ENCODE results near the gene NACC1. TPM values are rescaled to one million over a fixed set of nuclear protein-coding genes. Genes with fewer than 3 reads are reported as not detected.
"Not testable (repeated sequence)": the region's sequence is repeated elsewhere in the genome, so short reads cannot be mapped to it uniquely, and the experiment has no call there.

NACC1 gene
- total RNA-seq, 1 donor from 2014 or later = 63.0 TPM

GRCh38 chr19:13181747-13182388 lies 63.8 kb downstream of the NACC1 start:
- no peaks in the 10 kb centered on the region for H3K9me3 Mint-ChIP-seq
- H3K4me3 Mint-ChIP-seq = no peak overlapping the region
- TF ChIP-seq CTCF (IDR thresholded peaks at IDR 0.05; ENCODE audit: unreplicated experiment) = no peak
- DNase-seq (ENCODE audit: low spot score in 2 of 2, unreplicated experiment in 2 of 2) = peak; percentile 43 to 58
- no peaks in the 10 kb centered on the region for H3K27me3 Mint-ChIP-seq (ENCODE audit: low read depth)
- H3K4me1 Mint-ChIP-seq = peaks cover 18% of the 10 kb centered on the region
- peak overlapping the region; percentile 85 for H3K27ac Mint-ChIP-seq
- no peaks in the 10 kb centered on the region for H3K36me3 Mint-ChIP-seq

- not testable (repeated sequence) for H3K9me3 Mint-ChIP-seq; H3K27ac Mint-ChIP-seq; H3K4me3 Mint-ChIP-seq; H3K27me3 Mint-ChIP-seq (ENCODE audit: low read depth); H3K36me3 Mint-ChIP-seq; DNase-seq (ENCODE audit: low spot score in 2 of 2, unreplicated experiment in 2 of 2)
- peaks cover 14% of the 10 kb centered on the region for H3K4me1 Mint-ChIP-seq
Measured at GRCh38 chr19:13184926-13185325, 66.9 kb downstream of the NACC1 start.

- DNase-seq (ENCODE audit: low spot score in 2 of 2, unreplicated experiment in 2 of 2); H3K4me3 Mint-ChIP-seq; H3K4me1 Mint-ChIP-seq; H3K27me3 Mint-ChIP-seq (ENCODE audit: low read depth); H3K36me3 Mint-ChIP-seq; H3K9me3 Mint-ChIP-seq: not testable (repeated sequence)
- H3K27ac Mint-ChIP-seq = peak overlapping the region; percentile 71
Measured at GRCh38 chr19:13185763-13186657, 67.9 kb downstream of the NACC1 start.

- H3K27ac Mint-ChIP-seq; H3K9me3 Mint-ChIP-seq; H3K4me3 Mint-ChIP-seq; H3K27me3 Mint-ChIP-seq (ENCODE audit: low read depth); DNase-seq (ENCODE audit: low spot score in 2 of 2, unreplicated experiment in 2 of 2); H3K4me1 Mint-ChIP-seq; H3K36me3 Mint-ChIP-seq: not testable (repeated sequence)
Measured at GRCh38 chr19:13186688-13187087, 68.6 kb downstream of the NACC1 start.

GRCh38 chr19:13187419-13187818 lies 69.4 kb downstream of the NACC1 start:
- no peak overlapping the region for H3K27ac Mint-ChIP-seq
- no peaks in the 10 kb centered on the region for H3K9me3 Mint-ChIP-seq
- no peak for DNase-seq (ENCODE audit: low spot score in 2 of 2, unreplicated experiment in 2 of 2)
- H3K27me3 Mint-ChIP-seq (ENCODE audit: low read depth) = no peaks in the 10 kb centered on the region
- no peaks in the 10 kb centered on the region for H3K36me3 Mint-ChIP-seq
- H3K4me1 Mint-ChIP-seq = no peaks in the 10 kb centered on the region
- no peak overlapping the region for H3K4me3 Mint-ChIP-seq
- TF ChIP-seq CTCF (IDR thresholded peaks at IDR 0.05; ENCODE audit: unreplicated experiment) = no peak

GRCh38 chr19:13189600-13189999 lies 71.5 kb downstream of the NACC1 start:
- H3K36me3 Mint-ChIP-seq = no peaks in the 10 kb centered on the region
- no peak for TF ChIP-seq CTCF (IDR thresholded peaks at IDR 0.05; ENCODE audit: unreplicated experiment)
- H3K27ac Mint-ChIP-seq = no peak overlapping the region
- no peak for DNase-seq (ENCODE audit: low spot score in 2 of 2, unreplicated experiment in 2 of 2)
- H3K9me3 Mint-ChIP-seq = no peaks in the 10 kb centered on the region
- H3K4me1 Mint-ChIP-seq = no peaks in the 10 kb centered on the region
- H3K27me3 Mint-ChIP-seq (ENCODE audit: low read depth) = no peaks in the 10 kb centered on the region
- no peak overlapping the region for H3K4me3 Mint-ChIP-seq

Other genes starting within 250 kb of the NACC1 start
- gene DNASE2, start 236.8 kb upstream of the NACC1 start, total RNA-seq = 20.4 to 23.6 TPM (median 23.5 TPM) in 3 replicates
- gene KLF1, start 231.1 kb upstream of the NACC1 start, total RNA-seq = 0.13 TPM in 1 of 3 replicates, not detected in the others
- gene GCDH, start 227.1 kb upstream of the NACC1 start, total RNA-seq = 29.7 to 31.5 TPM (median 30.2 TPM) in 3 replicates
- 0.86 to 0.98 TPM (median 0.97 TPM) in 3 replicates for gene SYCE2, start 199.0 kb upstream of the NACC1 start, total RNA-seq
- gene FARSA, start 184.6 kb upstream of the NACC1 start, total RNA-seq = 54.5 to 58.4 TPM (median 58.3 TPM) in 3 replicates
- 863 to 886 TPM (median 869 TPM) in 3 replicates for gene CALR, start 179.7 kb upstream of the NACC1 start, total RNA-seq
- gene RAD23A, start 172.4 kb upstream of the NACC1 start, total RNA-seq = 78.6 to 87.4 TPM (median 80.7 TPM) in 3 replicates
- gene GADD45GIP1, start 161.0 kb upstream of the NACC1 start, total RNA-seq = 18.7 to 19.1 TPM (median 18.8 TPM) in 3 replicates
- 0.16 TPM in 1 of 3 replicates, not detected in the others for gene DAND5, start 148.7 kb upstream of the NACC1 start, total RNA-seq
- gene NFIX, start 122.8 kb upstream of the NACC1 start, total RNA-seq = 52.4 to 55.5 TPM (median 53.8 TPM) in 3 replicates
- gene LYL1, start 15.4 kb upstream of the NACC1 start, total RNA-seq = 3.4 to 4.0 TPM (median 3.8 TPM) in 3 replicates
- gene TRMT1, start 1.5 kb upstream of the NACC1 start, total RNA-seq = 53.9 to 58.6 TPM (median 57.0 TPM) in 3 replicates
- 52.7 to 58.4 TPM (median 56.7 TPM) in 3 replicates for gene STX10, start 32.1 kb downstream of the NACC1 start, total RNA-seq
- gene IER2, start 32.1 kb downstream of the NACC1 start, total RNA-seq = 278 to 284 TPM (median 282 TPM) in 3 replicates